Cardiac fibroblast (primary cell): ENCODE results near the gene WNT7B.

ENCODE experiments used
- DNase-seq, 2 donors: peaks; one replicate each; pipeline versions ENCODE4 v3.0.0 to v3.0.0-alpha.2; 2010; ENCODE audit warnings: low read depth in 2 of 2
- H3K4me3 ChIP-seq, 2 donors: replicated peaks in 1 of 2; 1 replicate in 1 of 2; 2 replicates in 1 of 2; pipeline ENCODE4 v1.5.1; 2011; ENCODE audit warnings: low read depth in 2 of 2, low read length in 2 of 2, mild to moderate bottlenecking in 2 of 2, moderate library complexity in 1 of 2
- CTCF ChIP-seq: IDR thresholded peaks from one replicate; pipeline ENCODE4 v1.5.1; 2011; ENCODE audit warnings: low read depth, mild to moderate bottlenecking, low read length, inconsistent platforms

WNT7B gene

DNA sequence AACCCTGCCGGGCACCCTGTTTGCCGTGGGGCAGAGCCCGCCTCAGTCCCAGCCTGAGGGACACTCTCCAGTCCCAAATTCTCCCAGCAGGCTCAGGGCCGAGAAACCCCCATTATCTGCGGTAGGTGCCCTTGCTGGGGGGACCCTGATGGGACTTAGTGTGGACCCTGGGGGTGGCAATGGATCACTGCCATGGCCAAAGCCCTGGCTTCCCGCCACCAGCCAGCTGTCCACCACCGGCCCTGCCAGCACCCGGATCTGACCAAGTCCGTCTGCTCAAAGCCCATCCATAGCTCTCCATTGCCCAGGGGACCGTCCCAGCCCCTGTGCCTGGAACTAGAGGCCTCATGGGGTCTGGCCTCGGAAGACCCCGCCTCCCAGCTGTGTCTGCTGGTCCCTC lies 24.4 kb downstream of the WNT7B start:
- no peak for TF ChIP-seq CTCF
- H3K4me3 ChIP-seq: no peak overlapping the region

GRCh38 chr22:45952151-45952550 lies 24.8 kb downstream of the WNT7B start:
- no peak for TF ChIP-seq CTCF
- H3K4me3 ChIP-seq: no peak overlapping the region
- DNase-seq: no peak

More for the DNA sequence above, 24.4 kb downstream of the WNT7B start:
- no peak for DNase-seq

DNA sequence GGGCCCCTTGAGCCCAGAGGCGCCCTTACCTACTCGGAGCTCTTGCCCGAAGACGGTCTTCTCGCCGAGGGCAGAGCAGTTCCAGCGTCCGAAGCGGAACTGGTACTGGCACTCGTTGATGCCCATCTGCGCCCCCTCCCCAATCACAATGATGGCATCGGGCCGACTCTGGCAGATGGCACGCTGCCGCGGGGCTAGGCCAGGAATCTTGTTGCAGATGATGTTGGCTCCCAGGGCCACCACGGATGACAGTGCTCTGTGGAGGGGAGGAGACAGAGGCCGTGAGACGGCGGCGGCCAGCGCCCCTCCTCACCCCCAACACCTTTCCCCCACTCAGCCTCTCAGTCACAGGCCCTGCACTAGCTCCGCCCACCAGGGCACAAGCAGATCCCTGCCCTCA lies 27.1 kb downstream of the WNT7B start:
- DNase-seq: no peak
- no peak for TF ChIP-seq CTCF
- no peak overlapping the region for H3K4me3 ChIP-seq

DNA sequence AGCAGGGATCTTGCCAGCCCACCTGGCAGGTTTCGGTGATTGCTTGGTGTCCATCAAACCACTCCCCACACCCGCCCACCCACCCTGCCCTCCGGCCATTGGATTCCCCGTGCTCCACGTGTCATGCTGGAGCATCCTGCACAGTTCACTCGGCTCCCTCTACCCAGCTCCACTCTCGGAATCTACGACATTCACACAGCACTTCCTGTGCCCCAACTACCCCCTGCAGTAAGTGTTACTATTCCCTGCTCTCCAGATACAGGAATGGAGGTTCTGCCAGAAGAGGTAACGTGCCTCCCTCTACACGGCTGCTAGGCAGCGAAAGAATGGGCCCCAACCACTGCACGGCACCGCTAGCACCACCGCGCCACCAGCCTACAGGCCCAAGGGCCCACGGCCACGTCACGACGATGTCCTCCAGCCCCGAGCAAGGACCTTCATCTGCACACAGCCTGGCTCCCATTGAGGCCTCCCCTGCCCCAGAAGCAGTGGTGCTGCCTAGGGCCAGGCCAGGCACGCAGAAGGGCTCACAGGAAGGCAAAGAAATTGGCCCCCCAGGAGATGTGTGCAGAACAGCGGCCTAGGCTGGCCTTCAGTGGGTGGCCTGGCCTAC lies 27.6 kb downstream of the WNT7B start:
- TF ChIP-seq CTCF: no peak
- no peak overlapping the region for H3K4me3 ChIP-seq
- DNase-seq: no peak

GRCh38 chr22:45948081-45948648 lies 28.8 kb downstream of the WNT7B start:
- no peak overlapping the region for H3K4me3 ChIP-seq
- TF ChIP-seq CTCF: no peak
- DNase-seq: no peak

DNA sequence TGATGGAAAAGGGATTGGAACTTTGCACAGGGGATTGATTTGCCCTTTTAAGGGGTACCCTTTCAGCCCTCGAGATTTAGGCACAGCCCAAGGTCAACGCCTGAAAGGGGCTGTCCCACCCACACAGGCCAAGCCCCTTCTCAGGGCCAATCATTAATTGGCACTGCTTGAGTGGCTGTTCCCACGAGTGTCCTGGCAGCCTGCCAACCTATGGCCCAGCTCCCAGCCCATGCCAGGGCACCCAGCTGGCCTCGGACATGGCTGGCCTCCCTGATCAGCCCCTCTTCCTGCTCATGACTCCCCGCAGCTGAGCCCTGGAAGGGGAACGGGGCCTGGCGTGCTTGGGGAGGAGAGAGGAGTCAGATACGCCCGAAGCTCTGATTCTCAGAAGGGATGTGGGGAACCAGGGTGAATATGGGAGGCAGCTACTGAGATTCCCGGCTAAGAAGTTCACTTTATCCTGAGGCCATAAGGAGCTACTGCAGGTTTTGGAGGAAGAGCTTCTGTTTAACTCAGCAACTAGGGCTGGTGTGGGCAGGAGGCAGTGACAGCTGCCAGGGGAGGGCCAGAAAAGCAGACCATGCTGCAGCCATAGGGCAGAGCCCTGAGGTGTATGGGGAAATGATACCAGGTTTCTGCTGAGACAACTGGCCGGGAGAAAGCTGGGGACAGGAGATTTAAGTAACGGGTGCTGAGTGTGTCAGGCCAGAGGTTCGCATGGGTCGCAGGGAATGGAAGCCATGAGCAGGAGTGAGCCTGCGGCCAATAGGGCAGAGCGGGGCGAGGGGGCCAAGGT lies 30.0 kb downstream of the WNT7B start:
- TF ChIP-seq CTCF: no peak
- no peak overlapping the region for H3K4me3 ChIP-seq
- DNase-seq: no peak
